Measurements from ENCODE around the gene TBCCD1. TPM values are rescaled to one million over a fixed set of nuclear protein-coding genes. Genes with fewer than 3 reads are reported as not detected.
A peak's percentile ranks its signal among the peaks of the same experiment; 100 is the strongest.

Gene TBCCD1
- total and polyA plus RNA-seq, 11 donors: 2.9 to 10.3 (median 7.6) TPM

DNA sequence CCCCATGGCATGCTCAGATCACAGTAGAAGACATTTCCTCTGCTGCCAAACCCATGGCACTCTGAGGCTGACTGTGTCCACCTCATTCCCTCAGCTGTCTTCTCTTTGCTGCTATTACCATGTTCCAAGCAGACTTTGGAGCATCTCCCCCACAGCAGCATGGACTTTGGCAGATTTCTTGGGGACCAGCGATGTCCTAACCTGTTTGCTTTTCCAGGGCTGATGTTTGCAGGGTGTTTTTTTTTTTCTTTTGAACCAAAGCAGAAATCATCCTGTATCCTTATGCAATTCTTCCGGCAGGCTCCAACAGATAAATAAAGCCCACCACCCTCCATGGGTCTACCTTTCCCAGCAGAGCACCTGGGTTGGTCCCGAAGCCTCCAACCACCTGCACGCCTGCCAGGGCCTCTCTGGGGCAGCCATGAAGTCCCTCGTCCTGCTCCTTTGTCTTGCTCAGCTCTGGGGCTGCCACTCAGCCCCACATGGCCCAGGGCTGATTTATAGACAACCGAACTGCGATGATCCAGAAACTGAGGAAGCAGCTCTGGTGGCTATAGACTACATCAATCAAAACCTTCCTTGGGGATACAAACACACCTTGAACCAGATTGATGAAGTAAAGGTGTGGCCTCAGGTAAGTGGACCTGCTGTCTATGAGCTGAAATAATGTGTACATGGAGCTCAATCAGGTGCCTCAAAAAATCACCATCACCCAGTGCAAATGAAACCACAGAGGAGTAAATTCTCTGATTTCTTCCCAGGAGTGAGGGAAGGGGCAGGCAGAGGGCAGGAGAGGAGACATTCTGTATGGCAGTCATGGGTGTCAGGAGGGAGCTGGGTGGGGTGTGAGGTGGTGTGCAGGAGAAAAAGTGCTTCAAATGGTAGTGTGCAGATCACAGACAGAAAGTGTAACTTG is 45.8 kb upstream of the TBCCD1 start, which contains the start of gene AHSG:
TSS of gene AHSG (plus strand) at position 340 of the 916 bp plus-strand sequence. CDS start at position 422, 82 bp downstream.
- WGBS, 4 donors: 81 to 92% (median 86%) methylated on average over 7 of the region's 7 CpGs

GRCh38 chr3:186612065-186612464 is 44.9 kb upstream of the TBCCD1 start:
- WGBS, 4 donors: 68 to 79% (median 75%) methylated on average over 5 of the region's 5 CpGs
- H3K36me3 ChIP-seq: no peaks in the 10 kb centered on the region

More for the DNA sequence above, 45.8 kb upstream of the TBCCD1 start, which contains the start of gene AHSG:
- TF ChIP-seq, protein P1, sequence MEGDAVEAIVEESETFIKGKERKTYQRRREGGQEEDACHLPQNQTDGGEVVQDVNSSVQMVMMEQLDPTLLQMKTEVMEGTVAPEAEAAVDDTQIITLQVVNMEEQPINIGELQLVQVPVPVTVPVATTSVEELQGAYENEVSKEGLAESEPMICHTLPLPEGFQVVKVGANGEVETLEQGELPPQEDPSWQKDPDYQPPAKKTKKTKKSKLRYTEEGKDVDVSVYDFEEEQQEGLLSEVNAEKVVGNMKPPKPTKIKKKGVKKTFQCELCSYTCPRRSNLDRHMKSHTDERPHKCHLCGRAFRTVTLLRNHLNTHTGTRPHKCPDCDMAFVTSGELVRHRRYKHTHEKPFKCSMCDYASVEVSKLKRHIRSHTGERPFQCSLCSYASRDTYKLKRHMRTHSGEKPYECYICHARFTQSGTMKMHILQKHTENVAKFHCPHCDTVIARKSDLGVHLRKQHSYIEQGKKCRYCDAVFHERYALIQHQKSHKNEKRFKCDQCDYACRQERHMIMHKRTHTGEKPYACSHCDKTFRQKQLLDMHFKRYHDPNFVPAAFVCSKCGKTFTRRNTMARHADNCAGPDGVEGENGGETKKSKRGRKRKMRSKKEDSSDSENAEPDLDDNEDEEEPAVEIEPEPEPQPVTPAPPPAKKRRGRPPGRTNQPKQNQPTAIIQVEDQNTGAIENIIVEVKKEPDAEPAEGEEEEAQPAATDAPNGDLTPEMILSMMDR (IDR thresholded peaks at IDR 0.05): no peak
- no peak for TF ChIP-seq POLR2A (IDR thresholded peaks at IDR 0.05)
- Histone ChIP-seq H3K27ac (no peak within 1 kb of the TSS), H3K36me3 (no peaks in the 10 kb centered on the region), H3K27me3 (peaks cover 0 to 36% (median 0%) of the 10 kb centered on the region in 9 donors), H3K4me3 (no peak within 1 kb of the TSS), H3K9me3 (no peaks in the 10 kb centered on the region), H3K4me1 (peaks cover 0 to 19% (median 4%) of the 10 kb centered on the region in 12 donors)
- DNase-seq: no peak
- ATAC-seq: no peak
- intact Hi-C loops (cut with DNase I): loop anchor here in 9 of 10 donors (5.0 to 10.0 kb wide), 5 partner anchors 139 to 1102 kb away; no protein-coding TSS in a partner anchor

GRCh38 chr3:186609247-186609868 is 42.2 kb upstream of the TBCCD1 start:
- no peak for TF ChIP-seq POLR2A (IDR thresholded peaks at IDR 0.05)
- TF ChIP-seq, protein P1 (IDR thresholded peaks at IDR 0.05): peak in 6 of 12 donors; percentile 6 to 34 (median 18)
- peaks cover 0 to under 1% (median 0%) of the 10 kb centered on the region in 12 donors for H3K4me1 ChIP-seq
- intact Hi-C loops (cut with DNase I): no loop called here
- WGBS, 4 donors: 84 to 92% (median 90%) methylated on average over 8 of the region's 8 CpGs
- H3K4me3 ChIP-seq: no peak overlapping the region
- H3K9me3 ChIP-seq: no peaks in the 10 kb centered on the region
- ATAC-seq: peak in 2 of 4 donors; percentile 34 to 61
- no peak overlapping the region for H3K27ac ChIP-seq
- no peaks in the 10 kb centered on the region for H3K36me3 ChIP-seq
- DNase-seq: no peak
- H3K27me3 ChIP-seq: peaks cover 0 to 18% (median 0%) of the 10 kb centered on the region in 9 donors

More at GRCh38 chr3:186612065-186612464, 44.9 kb upstream of the TBCCD1 start:
- H3K9me3 ChIP-seq: no peaks in the 10 kb centered on the region
- peaks cover 0 to 14% (median 3%) of the 10 kb centered on the region in 12 donors for H3K4me1 ChIP-seq
- intact Hi-C loops (cut with DNase I): loop anchor here in 9 of 10 donors (5.0 to 10.0 kb wide), 5 partner anchors 140 to 1103 kb away; no protein-coding TSS in a partner anchor
- H3K4me3 ChIP-seq: no peak overlapping the region
- H3K27me3 ChIP-seq: peaks cover 0 to 28% (median 0%) of the 10 kb centered on the region in 9 donors
- ATAC-seq (no peak), DNase-seq (no peak)
- TF ChIP-seq POLR2A (IDR thresholded peaks at IDR 0.05): no peak
- TF ChIP-seq, protein P1 (IDR thresholded peaks at IDR 0.05): no peak
- no peak overlapping the region for H3K27ac ChIP-seq

Measured in heart left ventricle (tissue), 16 donors.